NCI-H2029 treated with DMSO at 0.1 percent for 48 hours (cell line): ENCODE data around the gene GBP1.

Experiments
- DNase-seq: peaks from one replicate; lab custom pipeline; 2025; lab: John Stamatoyannopoulos, UW

The GBP1 gene

GRCh38 chr1:89008511-89008910 lies 56.5 kb downstream of the GBP1 start:
- DNase-seq = no peak

GRCh38 chr1:89005286-89006151 lies 59.5 kb downstream of the GBP1 start:
- DNase-seq = no peak
